COLO668 (cell line): Measurements from ENCODE around the gene MCC.
A peak's percentile ranks its signal among the peaks of the same experiment; 100 is the strongest.

ENCODE experiments used
- DNase-seq: peaks from one replicate; lab custom pipeline; 2025; ENCODE audit not compliant: unreplicated experiment; lab: John Stamatoyannopoulos, UW

The MCC gene

DNA sequence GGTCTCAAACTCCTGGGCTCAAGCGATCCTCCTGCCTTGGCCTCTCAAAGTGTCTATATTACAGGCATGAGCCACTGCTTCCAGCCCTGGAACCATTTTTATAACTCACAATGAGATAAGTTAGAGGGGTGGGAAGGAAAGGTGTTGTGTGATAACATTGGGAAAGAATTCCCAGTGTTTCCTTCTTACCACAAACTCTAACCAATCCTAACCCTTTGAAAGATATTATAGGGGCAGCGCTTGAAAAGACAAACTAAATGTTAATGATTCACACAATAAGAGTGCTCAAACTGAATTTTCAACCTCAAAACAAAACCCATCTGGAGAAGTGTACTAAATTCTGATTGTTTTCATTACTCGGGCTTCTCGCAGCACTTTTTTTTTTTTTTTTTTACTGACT lies 163.2 kb downstream of the MCC start:
- DNase-seq, result no peak

DNA sequence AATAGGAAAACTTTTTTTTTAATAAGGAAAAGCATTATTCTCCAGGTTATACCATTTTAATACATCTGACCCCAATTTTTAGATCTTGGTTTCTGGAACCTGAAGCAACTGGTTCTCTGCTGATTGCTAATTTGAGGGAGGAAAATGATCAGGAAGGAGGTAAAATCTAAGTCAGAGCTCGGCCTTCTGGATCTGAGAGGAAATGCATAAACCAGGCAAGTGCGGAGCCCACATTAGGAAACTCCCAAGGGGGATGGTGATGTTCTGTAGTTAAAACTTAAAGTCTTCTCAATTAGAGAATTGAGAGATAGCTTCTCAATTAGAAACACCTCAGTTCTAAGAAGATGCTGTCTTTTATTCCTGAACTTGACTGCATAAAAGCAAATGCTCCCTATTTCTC lies 167.0 kb downstream of the MCC start:
- no peak for DNase-seq

DNA sequence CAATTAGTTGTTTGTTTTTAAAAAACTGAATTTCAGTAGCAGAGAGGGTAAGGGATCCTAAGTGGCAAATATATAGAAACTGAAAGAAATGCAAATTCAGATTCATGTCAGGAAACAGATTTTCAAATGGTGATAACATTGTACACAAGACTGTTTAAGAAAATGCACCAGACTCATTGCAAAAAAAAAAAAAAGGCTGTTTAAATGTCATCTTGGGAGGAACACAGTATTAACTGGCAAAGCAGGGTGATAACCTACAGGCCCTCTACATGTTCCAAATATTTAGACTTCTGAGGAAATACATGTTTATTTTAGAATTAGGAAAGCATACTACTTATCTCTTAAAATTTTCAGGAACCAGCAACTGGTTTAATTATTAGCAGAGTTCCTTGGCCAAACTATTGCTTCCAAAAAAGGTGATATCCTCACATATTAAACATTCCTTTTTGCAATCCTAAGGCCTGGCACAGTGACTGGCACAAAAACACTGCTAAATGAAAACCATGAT lies 167.9 kb downstream of the MCC start:
- DNase-seq, result no peak

DNA sequence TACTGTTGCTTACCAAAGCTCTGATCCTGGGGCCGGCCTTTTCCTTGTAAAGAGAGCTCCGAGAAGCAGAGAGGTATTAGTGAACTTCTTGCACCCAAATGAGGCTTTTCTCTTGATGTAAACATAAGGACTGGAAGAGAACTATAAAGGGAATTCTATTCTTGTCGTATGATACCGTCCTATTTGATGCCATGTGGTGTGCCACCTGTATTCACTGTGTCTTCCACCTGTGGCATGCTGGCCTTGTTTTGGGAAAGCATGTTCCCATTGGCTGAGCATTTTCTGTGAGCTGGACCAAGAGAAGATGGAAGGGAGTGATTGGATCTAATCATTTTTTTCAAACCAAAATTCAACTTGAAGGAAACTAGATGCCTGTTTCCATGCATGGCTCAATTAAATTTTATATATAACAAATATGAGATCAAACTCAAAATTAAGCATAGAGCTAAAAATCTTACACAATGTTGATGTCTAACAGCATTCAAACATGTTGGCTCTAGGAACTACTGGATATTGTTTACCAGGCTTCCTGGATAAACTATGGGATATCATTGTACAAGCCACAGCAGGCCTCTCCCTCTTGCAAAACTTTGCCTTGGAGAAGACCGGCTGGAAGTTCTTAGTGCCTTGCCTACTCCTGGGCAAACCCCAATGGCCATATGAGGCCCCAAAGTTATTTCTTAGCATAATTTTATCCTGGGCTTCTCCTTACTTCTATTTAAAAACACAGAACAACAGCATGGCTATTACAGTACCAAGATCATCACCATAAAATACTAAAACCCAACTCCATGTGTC lies 168.8 kb downstream of the MCC start:
- DNase-seq, result no peak

DNA sequence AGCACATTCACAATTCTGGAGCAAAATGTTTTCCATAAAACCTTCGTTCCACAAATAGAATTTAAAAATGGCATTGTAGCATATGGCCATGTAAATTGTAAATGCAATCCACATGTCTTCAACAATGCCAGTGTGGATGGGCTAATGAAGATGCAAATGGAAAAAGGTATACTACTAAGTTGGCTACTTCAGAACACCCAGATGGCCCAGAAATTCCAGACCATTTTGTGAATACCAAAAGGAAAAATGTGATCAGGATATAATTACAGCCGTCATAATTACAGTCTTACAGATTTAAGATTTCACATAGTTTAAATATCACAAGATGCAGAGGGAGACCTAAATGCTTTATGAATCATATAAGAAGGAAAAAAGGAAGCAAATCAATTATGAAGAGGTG lies 170.6 kb downstream of the MCC start:
- no peak for DNase-seq

DNA sequence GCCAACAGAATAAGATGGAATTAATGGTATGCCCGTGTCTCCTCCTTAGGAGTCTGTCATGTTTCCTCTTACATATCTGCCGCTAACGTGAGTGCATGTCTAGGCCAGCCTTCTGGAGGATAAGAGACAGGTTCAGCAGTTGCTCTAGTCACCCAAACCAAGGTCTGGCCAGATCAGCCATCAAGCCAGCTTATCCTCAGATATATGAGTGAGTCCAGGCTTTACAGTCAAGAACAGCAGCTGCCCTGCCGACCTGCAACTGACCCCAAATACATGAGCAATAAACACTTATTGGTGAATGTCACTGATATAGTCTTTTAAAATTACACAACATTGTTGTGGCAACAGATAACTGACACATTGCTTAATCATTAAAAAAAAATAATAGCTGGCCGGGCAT lies 177.0 kb downstream of the MCC start:
- no peak for DNase-seq

DNA sequence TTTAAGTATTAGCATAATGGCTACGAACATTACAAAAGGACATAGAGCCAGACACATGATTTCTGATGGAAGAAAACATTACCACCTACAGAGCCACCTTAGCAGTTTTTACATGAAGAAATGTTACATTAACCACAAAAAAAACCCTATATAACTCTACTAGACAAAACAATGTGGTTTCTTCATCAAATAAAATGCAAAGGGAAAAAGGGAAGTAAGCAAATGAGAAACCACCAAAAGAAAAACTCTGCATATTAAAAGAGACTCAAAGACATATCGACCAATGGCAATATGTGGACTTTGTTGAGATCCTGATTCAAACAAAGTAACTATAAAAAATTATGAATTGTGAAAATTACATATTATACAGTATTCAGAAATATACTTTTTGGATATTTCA lies 186.1 kb downstream of the MCC start:
- no peak for DNase-seq

DNA sequence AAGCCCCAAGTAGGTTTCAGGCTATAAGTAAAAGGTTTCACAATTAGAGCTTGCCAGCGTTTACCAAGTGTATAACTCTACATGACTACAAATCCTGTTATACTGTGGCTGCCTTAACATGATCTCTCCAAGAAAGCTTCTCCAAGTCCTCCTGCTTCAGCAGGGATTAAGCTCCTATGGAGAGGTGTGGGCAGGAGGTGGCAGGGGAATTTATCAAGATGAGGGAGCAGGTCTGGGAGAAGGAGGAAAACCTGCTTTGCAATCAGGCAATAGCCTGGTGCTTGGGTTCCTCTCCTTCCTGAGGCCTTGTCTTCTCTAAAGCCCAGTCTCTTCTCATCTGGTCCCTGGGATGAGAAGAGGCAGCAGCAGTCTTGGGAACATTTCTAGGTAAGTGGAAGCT lies 188.7 kb downstream of the MCC start:
- no peak for DNase-seq

DNA sequence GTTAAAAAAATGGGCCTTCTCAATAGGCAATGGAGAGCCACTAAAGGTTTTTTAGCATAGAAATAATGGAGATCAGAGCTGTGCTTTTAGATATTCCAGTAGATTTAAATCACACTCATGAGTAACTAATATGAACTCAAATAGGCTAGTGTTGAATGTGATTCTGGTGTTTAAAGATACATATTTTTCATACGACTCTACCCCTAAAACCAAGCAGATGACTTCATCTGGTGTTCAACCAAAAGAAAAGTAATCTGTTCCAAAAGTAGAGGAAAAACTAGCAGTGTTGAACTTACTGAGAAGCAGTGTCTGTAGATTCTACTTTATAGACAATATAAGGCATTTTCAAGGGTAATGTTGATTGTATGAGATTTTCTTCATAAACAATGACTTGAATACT lies 191.6 kb downstream of the MCC start:
- no peak for DNase-seq

DNA sequence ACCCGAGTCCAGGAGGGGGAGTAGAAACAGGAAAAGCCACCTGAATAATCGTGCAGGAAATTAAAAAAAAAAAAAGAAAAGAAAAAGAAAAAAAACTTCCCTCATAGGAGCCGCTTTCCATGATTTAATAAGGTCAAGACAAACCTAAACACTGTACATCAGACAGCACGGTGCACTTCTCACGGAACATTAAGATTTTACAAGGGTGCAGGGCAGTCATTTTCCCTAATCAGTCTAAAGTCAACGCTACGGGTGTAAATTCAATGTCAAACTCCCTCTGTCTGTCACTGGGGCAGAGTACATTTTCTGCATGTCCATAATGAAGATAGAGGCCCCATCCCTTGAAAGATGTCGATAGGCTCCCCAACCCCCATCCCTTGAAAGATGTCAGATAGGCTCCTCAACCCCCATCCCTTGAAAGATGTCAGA lies 193.1 kb downstream of the MCC start:
- DNase-seq, result no peak

DNA sequence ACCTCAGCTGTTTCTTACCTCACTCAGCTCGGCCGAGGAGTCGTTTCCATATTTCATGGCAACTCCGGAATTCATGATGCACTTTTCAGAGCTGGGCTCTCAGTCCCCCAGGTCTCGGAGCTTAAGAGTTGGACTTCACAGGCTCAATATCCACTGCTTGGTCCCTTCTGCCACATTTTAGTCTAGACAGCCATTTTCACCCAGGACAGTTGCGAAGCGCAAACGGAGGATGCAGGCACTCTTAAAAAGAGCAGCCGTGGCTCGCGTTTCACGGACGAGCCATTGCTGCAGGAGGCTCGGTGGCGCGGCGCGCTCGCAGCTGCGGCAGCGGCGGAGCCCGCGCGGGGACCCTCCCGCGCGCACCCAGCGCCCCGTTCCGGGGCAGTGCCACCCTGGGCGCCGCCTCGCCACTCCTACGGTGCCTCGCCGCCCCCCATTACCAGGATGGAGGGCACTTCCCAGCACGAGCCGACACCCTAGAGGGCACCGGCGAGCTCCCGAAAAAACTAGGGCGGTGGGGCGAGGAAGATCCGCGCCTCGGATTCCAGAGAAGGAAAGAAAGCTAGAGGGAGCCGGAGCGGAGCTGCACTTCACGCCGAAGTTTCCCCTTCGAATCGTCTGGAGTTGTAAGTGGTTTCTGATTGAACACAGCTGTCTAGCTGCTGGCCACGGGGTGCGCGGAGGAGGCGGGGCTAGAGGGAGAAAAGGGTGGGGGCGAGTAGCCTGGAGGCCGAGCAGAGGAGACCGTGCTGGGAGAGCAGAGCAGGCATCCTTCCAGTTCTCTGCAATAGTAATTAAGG lies 193.7 kb downstream of the MCC start:
- DNase-seq, result peak; percentile 14

DNA sequence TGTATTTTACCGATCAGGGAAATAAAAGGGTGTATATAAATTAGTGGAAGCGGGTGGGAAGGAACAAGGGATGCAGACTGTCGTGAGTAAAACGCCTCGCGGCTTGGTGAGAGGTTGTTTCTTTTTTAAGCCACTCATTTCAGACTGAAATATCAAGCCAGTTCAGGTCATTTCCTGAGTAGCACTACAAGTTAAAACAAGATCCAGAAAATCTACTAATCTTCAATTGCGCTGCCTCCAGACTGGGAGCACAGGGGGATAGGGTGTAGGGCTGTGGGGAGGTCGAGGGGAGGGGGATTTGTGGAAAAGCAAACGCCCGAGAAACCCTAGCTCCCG lies 194.3 kb downstream of the MCC start:
- no peak for DNase-seq

DNA sequence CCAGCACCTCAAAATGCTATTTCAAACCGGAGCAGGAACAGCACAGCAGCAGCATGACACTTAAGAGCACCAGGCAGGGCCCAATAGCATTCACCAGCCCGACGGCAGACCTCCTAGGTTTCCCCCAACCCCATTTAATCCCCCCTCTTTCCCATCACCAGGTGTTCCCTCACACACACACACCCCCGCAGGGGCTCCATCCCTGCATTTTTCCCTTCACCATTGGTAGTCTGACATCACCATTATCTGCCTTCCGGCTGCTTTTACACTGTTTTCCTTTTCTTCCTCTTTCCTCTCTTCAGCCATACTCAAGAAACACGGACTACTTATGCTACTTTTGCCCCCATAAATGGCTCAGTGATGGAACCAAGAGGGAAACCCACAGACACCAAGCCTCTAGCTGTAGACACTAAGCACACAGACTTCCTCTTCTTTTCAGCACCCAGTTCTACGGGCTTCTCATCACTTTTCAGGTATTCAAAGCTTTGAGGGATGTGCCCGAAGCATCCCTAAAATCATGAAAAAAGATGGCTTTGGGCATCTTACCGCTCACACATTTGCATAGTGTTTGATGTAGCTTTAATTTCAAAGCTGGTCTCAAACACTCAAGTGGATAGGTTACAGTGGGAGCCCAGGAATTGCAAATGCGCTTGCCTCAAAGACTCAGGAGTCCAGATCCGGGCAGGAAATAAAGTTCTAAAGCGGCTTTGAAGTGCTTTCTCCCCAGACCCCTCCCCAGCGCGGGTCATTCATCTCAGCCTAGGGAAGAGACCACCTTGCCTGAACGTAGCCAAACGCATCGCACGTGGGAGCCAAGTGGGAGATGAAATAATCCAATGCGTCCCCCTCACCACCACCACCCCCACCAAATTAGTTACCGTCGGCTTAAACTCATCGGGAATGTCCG lies 194.9 kb downstream of the MCC start:
- no peak for DNase-seq

DNA sequence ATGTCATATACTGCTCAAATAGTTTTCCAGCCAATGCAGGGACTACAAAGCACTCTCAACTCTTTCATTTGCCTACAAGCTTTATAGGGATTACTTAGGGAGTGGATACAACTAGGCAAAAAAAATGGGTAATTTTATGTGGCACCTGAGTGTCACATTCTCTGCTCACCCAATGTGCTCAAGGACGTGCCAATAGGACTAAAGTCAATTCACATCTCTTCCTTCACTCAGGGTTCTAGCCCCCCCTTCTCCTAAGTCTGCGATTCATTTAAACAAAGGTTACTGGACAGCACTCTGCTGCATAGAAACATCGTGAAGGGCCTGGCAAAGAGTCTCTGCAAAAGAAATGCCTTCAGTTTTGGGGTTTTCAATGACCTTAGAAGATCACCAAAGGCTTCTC lies 195.8 kb downstream of the MCC start:
- DNase-seq, result no peak

DNA sequence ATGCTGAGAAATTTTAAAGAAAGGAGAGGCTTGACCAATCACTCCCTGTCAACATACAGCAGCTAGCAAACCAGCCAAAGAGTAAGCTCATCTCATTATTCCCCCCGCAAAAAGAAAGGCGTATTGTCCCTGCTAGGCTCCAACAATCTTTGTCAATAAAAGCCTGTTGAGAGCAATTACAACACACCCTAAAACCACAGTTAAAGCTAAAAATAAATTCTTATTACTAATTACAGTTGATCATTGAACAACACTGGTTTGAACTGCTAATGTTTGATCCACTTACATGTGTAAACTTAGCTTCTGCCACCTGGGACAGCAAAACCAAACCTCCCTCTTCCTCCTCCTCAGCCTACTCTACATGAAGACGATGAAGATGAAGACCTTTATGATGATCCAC lies 204.7 kb downstream of the MCC start:
- DNase-seq, result no peak

DNA sequence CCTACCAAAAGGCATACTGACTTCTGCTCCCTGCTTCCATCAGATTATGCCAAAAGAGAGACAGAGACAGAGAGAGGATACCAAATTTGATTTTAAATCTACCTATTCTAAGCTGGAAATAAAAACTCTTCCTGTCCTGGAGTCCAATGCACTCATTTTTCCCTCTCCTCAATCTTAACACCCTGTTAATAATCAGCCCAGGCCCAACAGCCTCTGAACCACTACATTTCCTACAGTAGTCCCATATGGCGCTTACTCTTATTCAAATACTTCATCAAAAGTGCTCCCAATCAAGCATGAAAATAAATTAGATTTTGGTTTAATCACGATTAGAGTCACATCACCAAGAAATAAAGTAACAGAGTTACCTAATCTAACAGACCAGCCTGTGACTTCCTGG lies 205.8 kb downstream of the MCC start:
- DNase-seq, result no peak

DNA sequence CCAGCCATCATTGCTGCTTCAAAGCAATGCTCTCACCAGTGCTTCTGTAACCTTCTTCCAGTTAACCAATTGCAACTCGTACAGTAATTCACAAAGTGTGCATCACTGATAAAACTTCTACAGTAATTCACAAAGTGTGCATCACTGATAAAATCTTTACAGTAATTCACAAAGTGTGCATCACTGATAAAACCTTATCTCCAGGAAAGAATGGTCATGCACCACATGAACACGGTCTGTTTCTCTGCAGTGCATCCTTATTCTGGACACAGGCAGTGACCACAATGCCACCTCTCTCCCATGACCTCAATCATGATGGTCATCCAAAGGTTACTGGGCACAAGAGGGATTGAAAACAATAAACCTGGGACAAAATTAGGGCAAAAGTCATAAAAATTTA lies 207.1 kb downstream of the MCC start:
- DNase-seq, result no peak

DNA sequence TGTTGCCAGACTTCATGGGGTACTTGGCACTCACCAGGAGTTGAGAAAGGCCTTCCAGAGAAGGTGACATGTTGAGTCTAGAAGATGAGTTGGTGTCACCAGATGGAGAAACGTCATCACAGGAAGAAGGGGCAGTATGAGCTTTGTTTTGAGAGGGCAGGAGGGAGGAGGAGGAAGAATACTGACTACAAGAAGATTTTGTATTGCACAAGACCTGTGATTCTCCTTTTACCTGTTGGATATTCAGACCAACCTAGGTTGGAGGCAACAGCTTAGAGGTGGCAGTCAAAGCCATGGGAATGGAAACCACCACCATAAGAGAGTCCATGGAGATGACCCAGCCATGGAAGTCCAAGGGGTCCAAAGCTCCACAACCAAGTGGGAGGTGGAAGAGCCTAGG lies 207.7 kb downstream of the MCC start:
- no peak for DNase-seq

DNA sequence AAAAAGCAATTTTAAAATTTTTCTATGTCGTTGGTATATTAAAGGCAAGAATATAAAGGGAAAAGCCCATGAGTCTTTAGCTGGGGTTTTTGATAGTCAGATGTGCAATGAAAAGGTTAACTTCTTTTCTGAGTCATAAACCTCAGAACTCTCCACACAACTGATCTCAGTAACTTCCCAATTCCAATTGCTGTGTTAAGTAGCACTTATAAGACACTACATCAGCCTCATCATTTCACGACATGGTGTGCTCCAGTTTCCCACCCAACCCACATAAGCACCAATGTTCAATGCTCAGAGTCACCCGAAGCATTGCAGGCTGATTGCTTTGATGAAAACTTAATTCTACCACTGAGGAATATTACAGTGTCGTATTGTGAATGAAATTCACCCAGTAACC lies 209.3 kb downstream of the MCC start:
- no peak for DNase-seq

DNA sequence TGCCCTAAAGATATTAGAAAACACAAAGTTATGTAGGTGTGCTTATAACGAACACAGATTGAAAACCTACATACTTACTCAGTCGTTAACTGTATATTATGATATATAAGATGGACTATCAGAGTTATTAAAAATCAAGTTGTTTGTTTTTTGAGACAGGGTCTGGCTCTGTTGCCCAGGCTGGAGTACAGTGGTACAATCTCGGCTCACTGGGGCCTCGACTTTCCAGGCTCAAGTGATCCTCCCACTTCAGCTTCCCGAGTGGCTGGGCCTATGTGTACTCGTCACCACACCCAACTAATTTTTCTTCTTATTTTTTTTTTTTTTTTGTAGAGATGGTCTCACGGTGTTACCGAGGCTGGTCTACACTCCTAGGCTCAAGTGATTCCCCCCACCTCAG lies 211.8 kb downstream of the MCC start:
- DNase-seq, result no peak

DNA sequence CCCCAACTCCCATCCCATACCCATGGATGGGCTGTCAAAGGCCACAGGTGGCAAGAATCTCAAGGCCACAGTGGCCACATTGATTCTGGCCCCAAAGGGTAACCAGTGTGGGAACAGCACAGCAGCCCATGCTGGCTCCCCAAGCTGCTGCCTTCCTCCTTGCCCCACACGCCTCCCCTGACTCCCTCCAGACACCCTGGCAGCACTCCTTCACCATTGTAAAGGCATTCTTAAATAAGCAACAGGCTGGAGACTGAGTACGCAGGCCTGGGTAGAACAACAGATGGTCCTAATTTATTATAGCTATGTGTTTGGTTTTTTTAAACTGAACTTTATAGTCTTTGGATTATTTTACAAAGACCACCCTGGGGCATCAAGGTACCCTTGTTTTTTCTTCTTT lies 212.3 kb downstream of the MCC start:
- no peak for DNase-seq
